T-cell (primary cell): ENCODE results near the gene SVEP1. TPM values are rescaled to one million over a fixed set of nuclear protein-coding genes. Genes with fewer than 3 reads are reported as not detected.

ENCODE experiments used
- ATAC-seq, 4 experiments: fragments of 200-7000 bp in 3 of 4; fragments of 150-1000 bp in 1 of 4; cut with Tn5 transposase; replicated peaks in 1 of 4; 1 replicate in 3 of 4; 2 replicates in 1 of 4; pipeline ENCODE4 v1.10.0; 2021; ENCODE audit warnings: moderate library complexity in 3 of 4, mild to moderate bottlenecking in 2 of 4, moderate number of reproducible peaks in 1 of 4
- CTCF ChIA-PET, 2 donors: fragments of 300-600 bp; sonication (Branson Sonifier 250); formaldehyde crosslinking; loops; one replicate each; lab custom pipeline; 2022; ENCODE audit warnings: antibody characterized with exemption in 2 of 2; lab: Charles Lee
- POLR2A ChIA-PET, 2 donors: fragments of 300-600 bp; sonication (Branson Sonifier 250); formaldehyde crosslinking; loops; one replicate each; lab custom pipeline; 2022; ENCODE audit warnings: antibody characterized with exemption in 2 of 2; lab: Charles Lee
- DNase-seq, 35 experiments: peaks; one replicate each; pipeline versions ENCODE4 v3.0.0 to v3.0.0-alpha.2; 2013 to 2023
- H3K27ac ChIP-seq: one replicate; pipeline ENCODE4 v1.5.1; 2013; ENCODE audit warnings: low read length
- H3K27me3 ChIP-seq, 2 experiments: replicated peaks in 1 of 2; 1 replicate in 1 of 2; 2 replicates in 1 of 2; pipeline versions ENCODE4 v1.6.1 to v1.7.0; 2013; ENCODE audit warnings: low read length in 1 of 2, mixed read lengths in 1 of 2; ENCODE audit not compliant: control insufficient read depth in 2 of 2, insufficient read depth in 2 of 2; ENCODE audit errors: extremely low read depth in 1 of 2
- H3K36me3 ChIP-seq, 2 donors: 1 replicate in 1 of 2; 2 replicates in 1 of 2; pipeline versions ENCODE4 v1.6.1 to v1.7.0; 2013; ENCODE audit warnings: low read length in 1 of 2; ENCODE audit not compliant: control insufficient read depth in 2 of 2, insufficient read depth in 1 of 2; ENCODE audit errors: extremely low read depth in 1 of 2
- H3K4me1 ChIP-seq, 2 experiments: 1 replicate in 1 of 2; 2 replicates in 1 of 2; pipeline versions ENCODE4 v1.6.1 to v1.7.0; 2013; ENCODE audit warnings: low read length in 2 of 2, mixed read lengths in 1 of 2; ENCODE audit not compliant: insufficient read depth in 2 of 2, control insufficient read depth in 1 of 2; ENCODE audit errors: extremely low read depth in 1 of 2
- H3K4me3 ChIP-seq, 2 donors: 1 replicate in 1 of 2; 2 replicates in 1 of 2; pipeline versions ENCODE4 v1.5.1 to v1.7.0; 2013; ENCODE audit warnings: mild to moderate bottlenecking in 2 of 2, low read length in 1 of 2, moderate library complexity in 1 of 2; ENCODE audit not compliant: control insufficient read depth in 1 of 2; ENCODE audit errors: extremely low read depth in 1 of 2
- H3K9me3 ChIP-seq: 2 replicates; pipeline ENCODE4 v1.7.0; 2013
- H3K27ac Mint-ChIP-seq, 2 donors: one replicate each; pipeline ENCODE4 v1.8.0; 2020 to 2021; ENCODE audit warnings: mild to moderate bottlenecking in 2 of 2, mixed read lengths in 2 of 2
- H3K27me3 Mint-ChIP-seq, 2 donors: one replicate each; pipeline ENCODE4 v1.8.0; 2021 to 2022; ENCODE audit warnings: mixed read lengths in 2 of 2
- H3K36me3 Mint-ChIP-seq: one replicate; pipeline ENCODE4 v1.8.0; 2021; ENCODE audit warnings: mixed read lengths
- H3K4me1 Mint-ChIP-seq, 3 donors: one replicate each; pipeline ENCODE4 v1.8.0; 2020 to 2022; ENCODE audit warnings: mixed read lengths in 3 of 3, mild to moderate bottlenecking in 1 of 3
- H3K4me3 Mint-ChIP-seq, 3 donors: one replicate each; pipeline ENCODE4 v1.8.0; 2020 to 2022; ENCODE audit warnings: mild to moderate bottlenecking in 3 of 3, mixed read lengths in 3 of 3, moderate library complexity in 3 of 3
- H3K9me3 Mint-ChIP-seq, 3 donors: one replicate each; pipeline ENCODE4 v1.8.0; 2020 to 2022; ENCODE audit warnings: mixed read lengths in 3 of 3
- WGBS: methylation state at CpG from one replicate; pipeline ENCODE4 v1.1.5; 2013; ENCODE audit warnings: missing lambda C conversion rate; ENCODE audit not compliant: insufficient coverage; 5-methylcytosine and 5-hydroxymethylcytosine counted together
- total RNA-seq, 35 experiments: library from RNA in 6 of 35; stranded (reverse) in 6 of 35; fragments of 120-200 nt in 1 of 35; gene quantifications; one replicate each; pipeline versions ENCODE4 v1.2.1 to v1.2.4 and lab custom pipeline; 2013 to 2026

Gene SVEP1
- total RNA-seq, 5 donors from 2014 or later (not counting 1 experiment from before 2014, with no cell fraction given): 0.03 to 0.12 (median 0.10) TPM; not detected in 2

DNA sequence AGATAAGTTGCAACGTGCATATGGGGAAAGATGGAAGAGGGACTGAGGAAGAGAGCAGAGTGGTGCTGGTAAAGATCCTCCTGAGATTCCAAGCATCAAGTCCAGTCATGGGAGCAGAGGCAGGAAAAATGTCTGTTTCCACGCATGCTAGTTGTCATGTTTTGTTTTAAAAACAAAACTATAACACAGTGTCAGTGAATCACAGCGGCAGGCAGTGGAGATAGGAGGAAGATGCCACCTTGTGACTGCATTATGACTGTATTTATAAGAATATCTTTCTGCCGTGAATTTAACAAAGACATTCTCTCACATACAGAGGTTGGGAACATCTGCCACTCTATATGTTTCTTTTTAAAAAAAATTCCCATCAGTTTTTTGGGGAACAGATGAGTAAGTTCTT, 3.7 kb upstream of the SVEP1 start:
- Histone ChIP-seq H3K9me3 (no peaks in the 10 kb centered on the region), H3K4me1 (no peaks in the 10 kb centered on the region), H3K36me3 (no peaks in the 10 kb centered on the region), H3K4me3 (no peak overlapping the region), H3K27me3 (peaks cover 13 to 17% of the 10 kb centered on the region in 2 experiments), H3K27ac (no peak overlapping the region)
- 17% methylated on average over 1 of the region's 4 CpGs for WGBS
- ChIA-PET CTCF (no interaction called here), POLR2A (no interaction called here)
- Mint-ChIP-seq H3K4me1 (peaks cover 0 to 4% (median 0%) of the 10 kb centered on the region in 3 donors), H3K27ac (no peak overlapping the region), H3K36me3 (no peaks in the 10 kb centered on the region), H3K9me3 (peaks cover 0 to 13% (median 9%) of the 10 kb centered on the region in 3 donors), H3K4me3 (no peak overlapping the region), H3K27me3 (peaks cover 27 to 32% of the 10 kb centered on the region in 2 donors)
- DNase-seq: no peak
- ATAC-seq: no peak

DNA sequence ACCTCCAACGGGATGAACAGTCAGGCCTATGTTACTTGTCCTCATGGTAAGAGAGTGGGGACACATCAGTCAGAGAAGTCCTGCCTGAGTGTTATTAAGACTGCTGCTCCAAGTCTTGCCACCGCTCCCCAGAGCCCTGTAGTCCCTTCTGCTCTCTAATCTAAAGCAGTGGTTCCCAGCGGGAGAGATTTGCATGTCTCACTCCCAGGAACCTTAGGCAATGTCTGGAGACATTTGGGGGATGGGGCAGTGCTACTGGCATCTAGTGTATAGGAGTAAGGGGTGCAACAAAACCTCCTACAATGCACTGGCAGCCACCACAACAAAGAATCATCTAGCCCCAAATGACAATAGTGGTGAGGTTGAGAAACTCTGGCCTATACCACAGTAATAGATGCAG, 2.6 kb upstream of the SVEP1 start:
- H3K4me3 Mint-ChIP-seq: no peak overlapping the region
- ChIA-PET POLR2A (no interaction called here), CTCF (no interaction called here)
- peaks cover 13 to 17% of the 10 kb centered on the region in 2 experiments for H3K27me3 ChIP-seq
- peaks cover 0 to 7% (median 4%) of the 10 kb centered on the region in 3 donors for H3K9me3 Mint-ChIP-seq
- no peaks in the 10 kb centered on the region for H3K9me3 ChIP-seq
- H3K4me1 Mint-ChIP-seq: peaks cover 0 to 4% (median 0%) of the 10 kb centered on the region in 3 donors
- peaks cover 34 to 39% of the 10 kb centered on the region in 2 donors for H3K27me3 Mint-ChIP-seq
- H3K4me1 ChIP-seq: no peaks in the 10 kb centered on the region
- ATAC-seq (no peak), DNase-seq (no peak)
- no peaks in the 10 kb centered on the region for H3K36me3 Mint-ChIP-seq
- 33% methylated on average over 1 of the region's 3 CpGs for WGBS
- no peak overlapping the region for H3K27ac ChIP-seq
- H3K36me3 ChIP-seq: no peaks in the 10 kb centered on the region
- no peak overlapping the region for H3K27ac Mint-ChIP-seq
- no peak overlapping the region for H3K4me3 ChIP-seq

DNA sequence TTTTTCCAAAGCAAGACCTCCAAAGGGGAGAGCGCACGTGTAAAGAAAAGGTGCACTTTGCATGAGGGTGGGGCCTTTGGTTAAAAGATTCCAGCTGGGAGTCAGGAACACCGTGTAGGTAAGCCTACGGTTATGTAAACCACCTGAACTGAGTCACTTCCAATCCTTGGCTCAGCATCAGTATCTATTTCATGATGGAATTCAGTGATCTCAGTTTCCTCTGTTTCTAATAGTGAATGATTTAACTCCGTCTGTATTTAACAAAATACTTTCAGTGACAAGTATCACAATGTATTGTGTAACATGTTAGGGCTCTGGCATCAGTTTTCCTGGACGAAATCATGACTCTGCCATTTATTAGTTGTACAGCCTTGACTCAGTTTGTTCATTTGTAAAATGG, 1.3 kb upstream of the SVEP1 start:
- Mint-ChIP-seq H3K27me3 (peaks cover 34 to 41% of the 10 kb centered on the region in 2 donors), H3K36me3 (no peaks in the 10 kb centered on the region), H3K27ac (no peak overlapping the region), H3K4me1 (peaks cover 0 to 4% (median 0%) of the 10 kb centered on the region in 3 donors), H3K9me3 (peaks cover 0 to 6% (median 2%) of the 10 kb centered on the region in 3 donors), H3K4me3 (no peak overlapping the region)
- no peak overlapping the region for H3K27ac ChIP-seq
- 20% methylated on average over 1 of the region's 6 CpGs for WGBS
- H3K4me1 ChIP-seq: no peaks in the 10 kb centered on the region
- H3K36me3 ChIP-seq: no peaks in the 10 kb centered on the region
- H3K4me3 ChIP-seq: no peak overlapping the region
- no peak for DNase-seq
- peaks cover 13 to 17% of the 10 kb centered on the region in 2 experiments for H3K27me3 ChIP-seq
- H3K9me3 ChIP-seq: no peaks in the 10 kb centered on the region
- ChIA-PET CTCF (no interaction called here), POLR2A (no interaction called here)
- ATAC-seq: no peak

DNA sequence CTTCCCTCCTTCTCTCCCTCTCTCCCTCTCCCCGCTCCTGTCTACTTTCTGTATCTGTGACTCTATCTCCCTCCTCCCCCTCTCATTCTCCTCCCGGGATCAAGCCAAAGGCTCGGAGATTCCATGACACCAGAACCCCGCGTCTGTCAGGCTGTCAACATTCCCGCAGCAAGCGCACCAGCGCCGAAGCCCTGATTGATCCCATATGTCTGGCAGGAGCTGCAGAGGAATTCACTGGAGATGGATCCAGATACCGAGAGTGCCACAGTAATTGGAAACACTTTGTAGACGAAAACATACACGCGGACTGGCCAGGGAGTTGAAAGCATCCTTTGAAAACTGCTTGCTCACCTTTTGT, 300 bp upstream of the SVEP1 start:
- H3K36me3 Mint-ChIP-seq: no peaks in the 10 kb centered on the region
- H3K4me1 ChIP-seq: no peaks in the 10 kb centered on the region
- no peak overlapping the region for H3K27ac ChIP-seq
- ChIA-PET CTCF (no interaction called here), POLR2A (no interaction called here)
- no peak overlapping the region for H3K27ac Mint-ChIP-seq
- peaks cover 0 to 6% (median 0%) of the 10 kb centered on the region in 3 donors for H3K9me3 Mint-ChIP-seq
- H3K4me3 ChIP-seq: no peak overlapping the region
- H3K27me3 Mint-ChIP-seq: peaks cover 34 to 41% of the 10 kb centered on the region in 2 donors
- H3K9me3 ChIP-seq: no peaks in the 10 kb centered on the region
- WGBS: 9% methylated on average over 10 of the region's 13 CpGs
- H3K27me3 ChIP-seq: peaks cover 13 to 17% of the 10 kb centered on the region in 2 experiments
- H3K4me3 Mint-ChIP-seq: no peak overlapping the region
- ATAC-seq: no peak
- no peak for DNase-seq
- peaks cover 0 to 4% (median 0%) of the 10 kb centered on the region in 3 donors for H3K4me1 Mint-ChIP-seq
- no peaks in the 10 kb centered on the region for H3K36me3 ChIP-seq

DNA sequence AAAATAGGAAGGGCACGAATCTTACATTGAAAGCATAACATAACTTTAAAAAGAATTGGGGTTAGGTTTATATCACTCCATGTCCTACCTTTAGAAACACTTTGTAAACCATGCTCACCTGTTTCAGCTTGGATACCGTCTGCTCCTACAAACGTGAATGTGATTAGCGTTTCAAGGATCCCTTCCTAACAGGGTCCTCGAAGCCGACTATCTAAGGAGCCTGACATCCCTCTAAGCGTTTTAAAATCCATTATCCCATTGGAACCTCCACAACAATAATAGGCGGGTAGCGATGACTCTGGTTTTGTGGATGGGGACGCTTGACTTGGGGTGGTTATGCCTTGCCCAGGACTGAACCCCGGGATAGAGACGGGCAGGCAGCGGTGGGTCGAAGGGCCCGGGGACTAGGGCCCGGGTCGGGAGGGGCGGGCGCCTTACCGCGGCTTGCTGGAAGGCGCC, 937 bp downstream of the SVEP1 start:
- DNase-seq (no peak), ATAC-seq (no peak)
- no peaks in the 10 kb centered on the region for H3K4me1 ChIP-seq
- H3K4me1 Mint-ChIP-seq: peaks cover 0 to 4% (median 0%) of the 10 kb centered on the region in 3 donors
- H3K27me3 Mint-ChIP-seq: peaks cover 34 to 41% of the 10 kb centered on the region in 2 donors
- ChIA-PET CTCF (no interaction called here), POLR2A (no interaction called here)
- H3K27ac ChIP-seq: no peak overlapping the region
- no peak overlapping the region for H3K4me3 ChIP-seq
- H3K36me3 Mint-ChIP-seq: no peaks in the 10 kb centered on the region
- H3K4me3 Mint-ChIP-seq: no peak overlapping the region
- no peak overlapping the region for H3K27ac Mint-ChIP-seq
- WGBS: 11% methylated on average over 13 of the region's 22 CpGs
- peaks cover 13 to 17% of the 10 kb centered on the region in 2 experiments for H3K27me3 ChIP-seq
- H3K9me3 Mint-ChIP-seq: peaks cover 0 to 1% (median 0%) of the 10 kb centered on the region in 3 donors
- no peaks in the 10 kb centered on the region for H3K36me3 ChIP-seq
- no peaks in the 10 kb centered on the region for H3K9me3 ChIP-seq

DNA sequence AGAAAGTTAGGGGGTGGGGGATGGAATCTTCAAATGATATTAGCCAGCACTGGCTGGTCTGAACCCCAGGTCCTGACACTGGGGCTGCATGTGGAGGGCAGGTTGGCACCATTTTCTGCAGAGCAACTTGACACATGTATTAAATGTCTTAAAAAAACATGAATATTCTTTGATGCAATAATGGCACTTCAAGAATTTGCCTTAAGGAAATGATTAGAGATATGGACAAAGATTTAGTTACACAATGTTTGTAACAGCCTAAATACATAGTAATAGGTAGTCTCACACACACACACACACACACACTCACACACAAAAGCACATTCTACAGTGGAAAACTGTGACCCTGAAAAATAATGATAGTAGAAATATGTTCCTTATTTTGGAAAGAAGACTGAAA, 3.6 kb downstream of the SVEP1 start:
- H3K27ac ChIP-seq: no peak overlapping the region
- H3K27me3 ChIP-seq: peaks cover 7 to 13% of the 10 kb centered on the region in 2 experiments
- POLR2A ChIA-PET: no interaction called here
- no peaks in the 10 kb centered on the region for H3K9me3 ChIP-seq
- no peaks in the 10 kb centered on the region for H3K4me1 ChIP-seq
- CTCF ChIA-PET: no interaction called here
- H3K36me3 Mint-ChIP-seq: no peaks in the 10 kb centered on the region
- no peak overlapping the region for H3K27ac Mint-ChIP-seq
- ATAC-seq (no peak), DNase-seq (no peak)
- H3K27me3 Mint-ChIP-seq: peaks cover 30 to 38% of the 10 kb centered on the region in 2 donors
- H3K4me3 Mint-ChIP-seq: no peak overlapping the region
- no peaks in the 10 kb centered on the region for H3K9me3 Mint-ChIP-seq
- H3K4me1 Mint-ChIP-seq: peaks cover 0 to 4% (median 0%) of the 10 kb centered on the region in 3 donors
- H3K4me3 ChIP-seq: no peak overlapping the region
- H3K36me3 ChIP-seq: no peaks in the 10 kb centered on the region

DNA sequence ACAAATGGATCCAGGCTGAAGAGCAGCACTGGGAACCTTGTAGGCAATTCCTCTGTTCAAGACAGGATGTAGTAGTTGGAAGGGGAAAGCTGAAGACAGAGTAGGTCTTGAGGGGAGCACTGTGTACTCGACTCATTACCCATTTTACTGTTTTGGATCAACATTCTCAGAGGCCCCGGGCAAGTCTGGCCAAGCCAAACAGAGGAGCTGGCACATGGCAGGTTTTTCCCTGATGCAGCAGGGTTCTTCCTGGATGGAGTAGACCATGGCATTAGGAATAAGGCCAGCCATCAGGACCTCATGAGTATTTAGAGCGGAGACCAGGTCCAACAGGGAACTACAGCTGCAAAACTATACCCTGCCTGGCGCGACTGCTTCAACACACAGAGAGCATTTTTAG, 4.4 kb downstream of the SVEP1 start:
- POLR2A ChIA-PET: no interaction called here
- H3K36me3 ChIP-seq: no peaks in the 10 kb centered on the region
- Mint-ChIP-seq H3K36me3 (no peaks in the 10 kb centered on the region), H3K9me3 (no peaks in the 10 kb centered on the region), H3K27ac (no peak overlapping the region), H3K27me3 (peaks cover 22 to 30% of the 10 kb centered on the region in 2 donors), H3K4me1 (peaks cover 0 to 4% (median 0%) of the 10 kb centered on the region in 3 donors), H3K4me3 (no peak overlapping the region)
- H3K4me3 ChIP-seq: no peak overlapping the region
- peaks cover 6 to 13% of the 10 kb centered on the region in 2 experiments for H3K27me3 ChIP-seq
- H3K4me1 ChIP-seq: no peaks in the 10 kb centered on the region
- CTCF ChIA-PET: no interaction called here
- DNase-seq: no peak
- H3K27ac ChIP-seq: no peak overlapping the region
- ATAC-seq: no peak
- no peaks in the 10 kb centered on the region for H3K9me3 ChIP-seq
- WGBS: 83% methylated on average over 2 of the region's 5 CpGs
